ENCODE measurements around the gene DDR2.
"Not testable (repeated sequence)": the region's sequence is repeated elsewhere in the genome, so short reads cannot be mapped to it uniquely, and the experiment has no call there.

DDR2 gene

DNA sequence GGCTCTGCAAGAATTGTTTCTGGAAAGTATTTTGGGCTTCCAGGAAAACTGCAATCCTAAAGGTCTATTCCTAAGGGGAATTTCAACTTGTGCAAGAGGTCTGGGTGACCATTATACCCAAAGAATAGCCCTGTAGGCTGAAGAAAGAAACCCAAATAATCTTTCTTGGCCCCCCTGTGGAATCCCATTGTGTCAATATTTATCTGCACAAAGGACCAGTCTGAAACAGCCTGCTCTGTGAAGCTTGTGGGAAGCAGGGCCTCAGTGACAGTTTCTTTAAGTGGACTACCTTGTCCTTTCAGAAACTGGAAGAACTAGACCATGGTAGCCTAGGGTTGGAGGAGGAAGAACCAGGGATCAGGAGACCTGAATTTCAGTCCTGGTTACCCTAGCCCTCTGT lies 99.8 kb downstream of the DDR2 start:
- in situ Hi-C loops (cut with HindIII; ENCODE audit: low pct_ligation_motif_present, low pct_unique_long_range_greater_than_20kb, low sequenced_read_pairs): no loop called here
- no peak for DNase-seq

DNA sequence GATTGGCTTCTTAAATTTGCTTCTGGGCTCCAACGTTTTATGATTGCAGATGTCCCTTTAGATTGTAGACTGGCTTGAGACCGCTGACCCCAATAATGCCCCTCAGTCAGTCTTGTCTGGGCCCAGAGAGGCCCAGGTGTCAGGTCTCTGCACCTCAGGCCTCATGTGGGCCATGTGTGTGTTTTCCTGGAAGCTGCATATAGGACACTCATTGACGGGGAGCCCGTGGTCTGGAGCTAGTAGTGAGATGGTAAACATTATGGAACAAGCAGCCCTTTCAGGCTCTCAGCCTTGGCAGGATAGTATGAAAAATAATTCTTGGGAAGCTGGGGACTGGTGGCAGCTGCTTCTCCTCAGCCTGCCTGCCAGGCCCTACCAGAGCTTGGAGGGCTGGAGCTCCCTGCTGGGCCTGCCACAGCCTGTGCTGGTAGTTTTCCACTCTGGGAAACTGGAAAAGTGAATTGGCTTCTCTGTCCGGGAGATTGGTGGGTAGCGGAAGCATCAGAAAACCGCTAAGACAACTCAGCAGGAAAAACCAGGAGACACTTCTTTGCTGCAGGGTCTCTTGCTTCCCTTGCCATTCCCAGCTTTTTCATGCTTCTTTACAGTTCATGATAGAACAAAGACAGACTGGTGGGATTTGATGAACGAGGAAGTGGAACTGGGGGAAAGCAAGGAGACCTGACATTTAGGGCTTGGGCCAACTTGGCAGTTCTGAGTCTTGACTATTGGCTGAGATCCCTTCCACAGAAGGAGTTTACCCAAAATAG lies 100.5 kb downstream of the DDR2 start:
- in situ Hi-C loops (cut with HindIII; ENCODE audit: low pct_ligation_motif_present, low pct_unique_long_range_greater_than_20kb, low sequenced_read_pairs): no loop called here
- no peak for DNase-seq

DNA sequence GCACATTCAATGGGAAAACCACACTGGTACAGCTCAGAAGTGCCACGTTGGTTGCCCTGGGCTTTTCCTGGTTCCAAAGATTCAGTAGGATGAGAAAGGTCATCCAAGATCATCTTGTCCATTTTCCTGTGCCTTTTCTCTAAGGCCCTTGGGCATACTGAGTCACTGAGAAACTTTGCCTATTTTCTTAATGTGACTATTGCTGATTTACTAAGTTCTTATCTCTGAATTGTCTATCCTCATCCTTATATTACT lies 101.0 kb downstream of the DDR2 start:
- DNase-seq: no peak
- in situ Hi-C loops (cut with HindIII; ENCODE audit: low pct_ligation_motif_present, low pct_unique_long_range_greater_than_20kb, low sequenced_read_pairs): no loop called here

DNA sequence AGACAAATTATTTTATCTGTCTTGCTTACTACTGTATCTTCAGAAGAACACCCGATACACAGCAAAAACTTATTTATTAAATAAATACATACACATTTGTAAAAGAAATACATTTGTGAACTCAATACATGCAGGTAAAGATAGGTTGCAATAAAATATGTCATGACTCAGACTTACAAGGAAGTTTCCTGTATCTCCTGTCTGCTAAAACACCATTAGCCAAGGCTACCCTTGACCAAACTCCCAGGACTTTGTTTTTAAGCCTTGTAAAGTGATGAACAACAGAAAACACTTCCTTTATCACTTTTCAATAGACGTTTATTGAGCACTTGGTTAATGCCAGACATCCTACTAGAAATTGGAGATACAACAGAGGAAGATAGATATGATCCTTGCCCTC lies 101.8 kb downstream of the DDR2 start:
- DNase-seq: no peak
- in situ Hi-C loops (cut with HindIII; ENCODE audit: low pct_ligation_motif_present, low pct_unique_long_range_greater_than_20kb, low sequenced_read_pairs): no loop called here

DNA sequence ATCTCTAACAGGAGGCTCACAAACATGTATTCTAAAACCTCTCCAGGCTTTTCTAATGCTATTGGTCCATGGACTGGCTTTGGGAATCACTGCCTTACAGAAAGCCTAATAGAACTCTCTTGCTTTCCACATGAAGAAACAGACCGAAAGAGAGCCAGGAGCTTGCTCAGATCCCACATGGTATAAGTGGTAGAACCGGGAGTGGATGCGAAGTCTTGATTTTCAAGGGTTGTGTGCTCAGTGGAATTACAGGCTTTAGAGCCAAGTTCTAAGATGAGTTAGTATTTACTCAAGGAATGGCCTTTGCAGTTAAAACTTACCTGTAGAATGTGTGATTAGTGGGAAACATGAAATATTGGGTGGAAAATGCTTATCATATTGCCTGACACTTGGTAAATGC lies 103.9 kb downstream of the DDR2 start:
- no peak for DNase-seq
- in situ Hi-C loops (cut with HindIII; ENCODE audit: low pct_ligation_motif_present, low pct_unique_long_range_greater_than_20kb, low sequenced_read_pairs): no loop called here

DNA sequence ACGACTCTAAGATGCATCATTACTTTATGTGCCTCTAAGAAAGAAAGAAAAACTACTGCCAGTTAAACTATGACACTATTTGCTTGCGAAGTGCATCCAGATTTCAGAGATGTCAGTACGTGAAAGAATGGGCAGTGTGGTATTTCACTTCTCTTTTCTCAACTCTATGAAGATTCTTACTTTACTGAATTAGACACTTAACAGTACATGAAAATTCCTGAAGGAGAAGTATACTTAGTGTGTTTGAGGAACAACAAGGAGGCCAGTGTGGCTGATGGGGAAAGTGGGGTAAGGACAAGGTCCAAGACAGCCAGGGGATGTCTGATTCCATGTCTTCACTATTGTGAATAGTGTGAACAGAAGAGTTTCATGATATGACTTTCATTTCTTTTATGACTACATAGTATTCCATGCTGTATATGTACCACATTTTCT lies 104.4 kb downstream of the DDR2 start:
- in situ Hi-C loops (cut with HindIII; ENCODE audit: low pct_ligation_motif_present, low pct_unique_long_range_greater_than_20kb, low sequenced_read_pairs): no loop called here
- no peak for DNase-seq

DNA sequence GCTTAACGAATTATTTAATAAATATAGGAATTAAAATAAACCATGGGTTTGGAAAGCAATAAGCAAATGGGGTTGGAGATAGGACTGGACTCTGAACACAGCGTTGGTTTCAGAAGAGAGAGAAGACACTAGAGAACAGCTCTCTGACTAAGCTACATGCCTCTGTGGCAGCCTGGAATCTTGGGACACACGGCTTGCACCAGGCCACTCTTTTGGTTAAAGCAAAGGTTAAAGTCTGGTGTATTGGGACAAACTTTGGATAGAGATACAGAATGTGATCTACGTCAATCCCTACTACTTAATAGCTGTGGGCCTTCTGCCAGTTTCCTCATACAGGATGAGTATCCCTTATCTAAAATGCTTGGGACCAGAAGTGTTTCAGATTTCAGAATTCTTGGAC lies 108.5 kb downstream of the DDR2 start:
- in situ Hi-C loops (cut with HindIII; ENCODE audit: low pct_ligation_motif_present, low pct_unique_long_range_greater_than_20kb, low sequenced_read_pairs): no loop called here
- no peak for DNase-seq

DNA sequence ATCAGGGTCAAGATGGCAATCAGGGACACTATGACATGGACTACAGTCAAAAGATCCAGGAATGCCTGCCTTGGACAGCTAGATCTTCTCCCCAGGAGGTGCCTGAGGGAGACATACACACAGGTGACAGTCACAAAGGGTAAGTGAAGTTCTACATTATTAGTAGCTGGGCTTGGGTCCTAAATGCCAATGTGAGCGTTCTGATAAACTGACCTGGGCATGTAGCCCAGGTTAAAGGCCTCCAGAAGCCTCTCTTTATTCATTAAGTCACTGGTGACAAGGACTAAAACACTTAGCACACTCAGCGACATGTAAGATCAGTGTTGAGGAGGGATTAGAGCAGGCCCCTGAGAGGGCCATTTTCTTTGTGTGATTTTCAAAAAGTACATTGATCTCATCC lies 109.3 kb downstream of the DDR2 start:
- no peak for DNase-seq
- in situ Hi-C loops (cut with HindIII; ENCODE audit: low pct_ligation_motif_present, low pct_unique_long_range_greater_than_20kb, low sequenced_read_pairs): no loop called here

DNA sequence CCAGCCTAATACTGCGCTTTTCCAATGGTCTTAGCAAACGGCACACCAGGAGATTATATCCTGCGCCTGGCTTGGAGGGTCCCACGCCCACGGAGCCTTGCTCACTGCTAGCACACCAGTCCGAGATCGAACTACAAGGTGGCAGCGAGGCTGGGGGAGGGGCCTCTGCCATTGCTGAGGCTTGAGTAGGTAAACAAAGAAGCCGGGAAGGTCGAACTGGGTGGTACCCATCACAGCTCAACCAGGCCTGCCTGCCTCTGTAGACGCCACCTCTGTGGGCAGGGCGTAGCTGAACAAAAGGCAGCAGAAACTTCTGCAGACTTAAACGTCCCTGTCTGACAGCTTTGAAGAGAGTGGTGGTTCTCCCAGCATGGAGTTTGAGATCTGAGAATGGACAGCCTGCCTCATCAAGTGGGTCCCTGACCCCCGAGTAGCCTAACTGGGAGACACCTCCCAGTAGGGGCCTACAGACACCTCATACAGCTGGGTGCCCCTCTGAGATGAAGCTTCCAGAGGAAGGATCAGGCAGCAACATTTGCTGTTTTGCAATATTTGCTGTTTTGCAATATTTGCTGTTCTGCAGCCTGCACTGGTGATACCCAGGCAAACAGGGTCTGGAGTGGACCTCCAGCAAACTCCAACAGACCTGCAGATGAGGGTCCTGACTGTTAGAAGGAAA lies 114.1 kb downstream of the DDR2 start:
- in situ Hi-C loops (cut with HindIII; ENCODE audit: low pct_ligation_motif_present, low pct_unique_long_range_greater_than_20kb, low sequenced_read_pairs): not testable (repeated sequence)

DNA sequence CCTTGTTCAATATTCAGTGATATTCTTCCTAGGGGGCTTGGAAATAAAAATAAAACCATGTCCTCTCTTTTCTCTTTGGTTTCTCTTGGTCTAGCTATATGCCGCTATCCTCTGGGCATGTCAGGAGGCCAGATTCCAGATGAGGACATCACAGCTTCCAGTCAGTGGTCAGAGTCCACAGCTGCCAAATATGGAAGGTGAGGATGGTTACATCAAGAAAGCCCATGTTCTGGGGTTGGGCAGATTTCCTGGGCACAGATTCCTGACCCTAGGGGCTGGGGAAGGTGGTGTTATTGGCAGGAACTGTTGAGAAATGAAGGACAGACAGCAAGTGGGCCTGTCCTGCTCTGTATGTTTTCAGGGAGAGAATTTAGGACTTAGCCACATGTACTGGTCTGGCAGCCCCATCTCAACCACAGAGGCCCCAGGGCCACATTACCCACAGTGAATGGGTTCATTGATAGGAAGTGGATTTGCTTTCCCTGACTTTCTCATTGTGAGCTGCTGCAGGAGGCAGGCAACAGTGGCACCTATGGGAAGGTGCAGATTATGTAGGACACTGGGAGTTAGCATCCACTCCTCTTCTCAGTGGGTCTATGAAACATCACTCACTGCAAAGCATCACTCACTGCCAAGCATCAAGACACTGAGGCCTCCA lies 120.9 kb downstream of the DDR2 start:
- DNase-seq: no peak
- in situ Hi-C loops (cut with HindIII; ENCODE audit: low pct_ligation_motif_present, low pct_unique_long_range_greater_than_20kb, low sequenced_read_pairs): no loop called here

More for the DNA sequence above, 114.1 kb downstream of the DDR2 start:
- not testable (repeated sequence) for DNase-seq

DNA sequence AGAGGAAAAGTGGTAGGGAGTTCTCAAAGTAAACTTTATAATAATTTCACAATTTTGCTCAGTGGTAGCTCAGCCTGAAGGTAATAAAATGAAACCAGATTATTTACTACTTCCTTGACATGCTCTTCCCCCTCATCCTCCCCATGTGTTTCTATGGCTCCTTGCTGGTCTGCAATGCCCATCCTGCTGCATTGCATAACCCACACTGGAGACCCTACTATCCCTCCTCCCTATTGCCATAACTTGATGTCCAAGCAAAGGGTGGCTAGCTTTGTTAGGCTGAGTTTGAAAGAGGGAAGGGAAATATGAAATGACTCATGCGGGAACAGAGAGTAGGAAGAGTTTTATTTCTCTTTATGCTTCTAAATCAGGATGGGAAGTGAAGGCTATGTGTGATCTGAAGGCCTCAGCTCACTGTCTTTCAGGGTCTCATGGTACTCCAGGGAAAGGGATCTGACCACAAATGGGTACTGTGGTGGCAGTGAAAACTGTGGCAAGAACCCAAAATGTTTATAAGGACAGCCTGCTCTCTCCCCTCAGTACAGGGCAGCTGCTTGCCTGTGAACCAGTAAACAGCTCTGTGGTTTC lies 121.8 kb downstream of the DDR2 start:
- in situ Hi-C loops (cut with HindIII; ENCODE audit: low pct_ligation_motif_present, low pct_unique_long_range_greater_than_20kb, low sequenced_read_pairs): no loop called here
- DNase-seq: no peak

DNA sequence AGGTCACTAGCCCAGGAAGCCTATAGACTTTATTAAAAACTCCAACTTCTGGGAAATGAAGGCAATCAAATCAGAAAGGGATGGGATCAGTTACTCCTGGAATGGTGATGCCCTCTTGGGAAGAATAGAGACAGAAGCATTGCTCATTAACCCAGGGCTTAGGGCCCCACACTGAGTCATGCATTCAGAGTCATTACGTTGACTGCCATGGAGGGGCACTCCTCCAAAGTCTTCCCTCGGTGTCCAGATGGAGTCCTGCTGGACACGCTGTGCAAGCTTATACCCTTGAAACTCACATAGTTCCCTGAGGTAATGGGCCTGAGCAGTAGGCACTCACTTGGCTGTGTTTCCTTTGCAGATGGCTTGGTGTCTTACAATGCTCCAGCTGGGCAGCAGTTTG lies 123.0 kb downstream of the DDR2 start:
- no peak for DNase-seq
- in situ Hi-C loops (cut with HindIII; ENCODE audit: low pct_ligation_motif_present, low pct_unique_long_range_greater_than_20kb, low sequenced_read_pairs): no loop called here

DNA sequence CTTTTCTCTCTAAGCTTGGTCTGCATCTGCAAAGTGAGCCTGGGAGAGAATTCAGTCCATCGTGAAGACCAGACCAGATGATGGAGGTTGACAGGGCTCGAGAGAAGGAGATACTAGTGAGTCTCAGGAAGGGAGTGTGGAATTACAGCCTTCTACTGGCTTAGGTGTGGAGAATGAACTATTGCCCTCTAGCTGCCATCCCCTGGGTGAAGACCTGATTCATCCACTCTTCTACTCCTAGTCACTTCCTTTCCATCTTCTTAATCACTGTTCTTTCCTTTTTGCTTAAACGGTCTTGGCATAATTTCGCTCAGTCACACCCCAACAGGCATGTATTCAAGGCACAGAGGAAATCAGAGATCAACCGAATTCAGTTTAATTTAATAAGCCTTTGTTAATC lies 124.3 kb downstream of the DDR2 start:
- no peak for DNase-seq
- in situ Hi-C loops (cut with HindIII; ENCODE audit: low pct_ligation_motif_present, low pct_unique_long_range_greater_than_20kb, low sequenced_read_pairs): no loop called here

DNA sequence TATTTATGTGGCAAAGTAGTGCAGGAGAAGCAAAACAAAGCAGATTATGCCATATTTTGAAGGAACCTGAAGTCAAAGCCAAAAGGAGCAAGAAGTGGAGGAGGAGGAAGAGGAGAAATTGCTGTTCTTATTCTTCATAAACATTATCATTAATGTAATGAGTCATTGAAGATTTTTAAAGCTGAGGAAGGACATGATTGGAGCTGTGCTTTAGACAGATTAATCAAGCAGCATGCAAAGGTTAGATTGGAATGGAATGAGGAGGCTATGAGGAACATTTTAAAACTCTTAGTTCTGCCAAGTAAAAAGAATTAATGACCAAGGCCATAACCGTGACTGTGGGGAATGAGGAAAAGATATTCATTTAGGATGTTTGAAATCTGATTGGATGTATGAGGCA lies 125.2 kb downstream of the DDR2 start:
- no peak for DNase-seq
- in situ Hi-C loops (cut with HindIII; ENCODE audit: low pct_ligation_motif_present, low pct_unique_long_range_greater_than_20kb, low sequenced_read_pairs): no loop called here

DNA sequence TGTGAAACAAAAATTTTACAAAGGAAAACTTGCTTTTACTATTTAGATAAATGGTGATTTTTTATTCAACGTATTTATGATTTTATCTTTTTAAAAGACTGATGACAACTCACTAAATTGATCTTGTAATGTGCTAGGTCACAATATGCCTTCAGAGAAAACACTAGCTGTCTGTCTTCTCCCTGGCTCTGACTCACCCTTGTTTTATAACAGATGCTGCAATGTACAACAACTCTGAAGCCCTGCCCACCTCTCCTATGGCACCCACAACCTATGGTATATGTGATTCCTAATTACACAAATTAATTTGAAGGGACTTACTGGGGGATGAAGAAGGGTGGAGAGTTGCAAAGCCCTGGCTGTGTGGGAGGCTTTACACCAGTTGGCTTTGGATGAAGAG lies 133.5 kb downstream of the DDR2 start:
- in situ Hi-C loops (cut with HindIII; ENCODE audit: low pct_ligation_motif_present, low pct_unique_long_range_greater_than_20kb, low sequenced_read_pairs): no loop called here
- DNase-seq: no peak

DNA sequence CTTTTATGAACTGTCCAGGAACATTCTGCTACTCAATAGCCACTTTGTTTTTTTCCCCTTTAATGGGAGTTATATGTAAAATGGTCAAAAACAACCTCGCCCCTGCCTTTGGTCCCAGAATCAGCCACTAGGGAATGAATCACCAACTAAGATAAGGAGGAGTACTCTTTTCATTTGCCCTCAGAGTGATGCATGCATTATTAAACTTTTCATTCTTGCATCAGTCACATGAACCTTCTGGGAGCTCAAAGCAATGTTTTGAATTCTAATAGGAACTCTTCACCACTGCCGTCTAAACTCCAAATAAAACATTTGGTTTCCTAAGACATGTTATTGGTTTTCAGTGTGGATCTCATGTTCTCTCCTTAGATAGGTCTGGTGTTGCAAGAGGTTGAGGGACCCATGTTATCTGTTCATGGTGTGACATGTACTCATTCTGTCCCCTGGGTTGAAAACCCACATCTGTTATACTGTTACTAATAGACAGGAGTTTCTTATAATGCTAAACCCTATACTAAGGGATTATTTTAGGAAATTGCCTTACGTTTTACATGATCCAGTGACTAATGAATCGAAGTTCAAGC lies 140.4 kb downstream of the DDR2 start:
- no peak for DNase-seq
- in situ Hi-C loops (cut with HindIII; ENCODE audit: low pct_ligation_motif_present, low pct_unique_long_range_greater_than_20kb, low sequenced_read_pairs): no loop called here

DNA sequence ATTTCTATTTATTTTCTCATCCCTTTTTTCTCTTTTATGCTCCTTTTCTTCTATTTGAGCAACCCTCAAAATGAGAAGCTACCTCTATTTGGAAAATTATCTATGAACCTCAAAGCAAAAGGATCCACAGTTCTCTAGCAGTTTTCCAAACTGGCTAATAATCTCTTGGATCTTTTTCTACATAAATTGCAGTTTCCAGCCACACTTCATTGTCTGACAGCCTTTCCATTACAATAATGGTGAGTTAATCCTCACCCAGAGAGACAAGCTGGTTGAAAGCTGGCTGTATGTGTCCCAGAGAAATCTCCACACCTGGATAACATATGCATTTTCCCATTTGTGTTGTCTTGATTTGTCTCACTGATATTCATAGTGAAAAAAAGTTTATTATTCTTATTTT lies 141.7 kb downstream of the DDR2 start:
- no peak for DNase-seq
- in situ Hi-C loops (cut with HindIII; ENCODE audit: low pct_ligation_motif_present, low pct_unique_long_range_greater_than_20kb, low sequenced_read_pairs): no loop called here

DNA sequence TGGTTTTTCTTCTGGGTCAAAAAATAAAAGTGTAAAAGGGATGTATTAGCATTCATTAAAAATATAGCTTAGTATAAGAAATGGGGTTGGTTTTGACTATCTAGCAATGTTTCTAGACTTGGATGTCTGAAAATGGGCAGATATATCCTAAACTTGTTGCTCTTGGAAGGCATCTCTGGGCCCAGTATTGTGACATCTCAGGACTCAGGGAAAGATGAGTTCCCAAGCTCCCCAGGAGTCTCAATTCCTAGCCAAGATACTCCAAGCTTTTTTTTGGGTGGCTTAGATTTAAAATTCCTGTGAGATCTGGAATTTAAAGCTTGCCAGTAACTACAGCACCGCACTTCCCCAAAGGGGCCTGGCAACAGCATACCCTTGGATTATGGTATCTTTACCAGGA lies 146.8 kb downstream of the DDR2 start:
- DNase-seq: no peak
- in situ Hi-C loops (cut with HindIII; ENCODE audit: low pct_ligation_motif_present, low pct_unique_long_range_greater_than_20kb, low sequenced_read_pairs): no loop called here

DNA sequence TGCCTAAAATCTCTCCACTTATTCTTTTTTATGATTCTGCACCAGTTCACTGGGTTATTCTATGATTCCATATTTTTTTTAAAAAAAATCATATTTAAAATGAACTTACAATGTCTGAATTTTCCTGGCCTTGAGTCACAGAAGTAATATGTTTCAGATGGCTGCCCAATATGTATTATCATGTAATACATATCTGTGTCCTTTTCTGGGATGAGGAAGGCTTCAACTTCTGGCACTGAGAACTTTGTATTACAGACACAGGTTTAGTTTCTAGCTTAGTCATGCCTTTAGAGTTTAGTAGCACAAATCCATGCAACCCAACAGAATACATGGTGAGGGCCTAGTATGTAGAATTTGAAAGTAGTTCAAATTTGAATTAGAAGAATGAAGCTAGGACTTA lies 150.4 kb downstream of the DDR2 start:
- DNase-seq: no peak
- in situ Hi-C loops (cut with HindIII; ENCODE audit: low pct_ligation_motif_present, low pct_unique_long_range_greater_than_20kb, low sequenced_read_pairs): no loop called here

All from ACHN (cell line).